CD4-positive, alpha-beta T cell treated with Interleukin-10 for 1 hour (primary cell): ENCODE results near the gene CCDC57.
A peak's percentile ranks its signal among the peaks of the same experiment; 100 is the strongest.
"Not testable (repeated sequence)": the region's sequence is repeated elsewhere in the genome, so short reads cannot be mapped to it uniquely, and the experiment has no call there.

Source experiments
- DNase-seq: peaks from one replicate; pipeline ENCODE4 v3.0.0-alpha.2; 2020

Gene CCDC57

DNA sequence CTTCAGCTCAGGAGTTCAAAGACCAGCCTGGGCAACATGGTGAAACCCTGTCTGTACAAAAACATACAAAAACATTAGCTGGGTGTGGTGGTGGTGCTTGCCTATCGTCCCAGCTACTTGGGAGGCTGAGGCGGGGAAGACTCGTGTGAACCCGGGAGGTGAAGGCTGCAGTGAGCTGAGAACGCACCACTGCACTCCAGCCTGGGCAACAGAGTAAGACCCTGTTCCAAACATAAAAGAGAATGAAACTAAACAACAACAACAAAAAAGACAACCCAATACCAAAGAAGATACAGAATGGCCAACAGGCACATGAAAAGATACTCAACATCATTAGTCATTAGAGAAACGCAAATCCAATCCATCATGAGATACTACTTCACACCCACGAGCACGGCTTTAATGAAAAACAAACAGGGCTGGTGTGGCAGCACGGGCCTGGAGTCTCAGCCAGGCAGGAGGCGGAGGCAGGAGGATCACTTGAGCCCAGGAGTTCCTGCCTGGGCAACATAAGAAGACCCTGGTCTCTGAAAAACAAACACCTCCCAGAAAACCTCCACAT, 8.8 kb upstream of the CCDC57 start:
- no peak for DNase-seq

DNA sequence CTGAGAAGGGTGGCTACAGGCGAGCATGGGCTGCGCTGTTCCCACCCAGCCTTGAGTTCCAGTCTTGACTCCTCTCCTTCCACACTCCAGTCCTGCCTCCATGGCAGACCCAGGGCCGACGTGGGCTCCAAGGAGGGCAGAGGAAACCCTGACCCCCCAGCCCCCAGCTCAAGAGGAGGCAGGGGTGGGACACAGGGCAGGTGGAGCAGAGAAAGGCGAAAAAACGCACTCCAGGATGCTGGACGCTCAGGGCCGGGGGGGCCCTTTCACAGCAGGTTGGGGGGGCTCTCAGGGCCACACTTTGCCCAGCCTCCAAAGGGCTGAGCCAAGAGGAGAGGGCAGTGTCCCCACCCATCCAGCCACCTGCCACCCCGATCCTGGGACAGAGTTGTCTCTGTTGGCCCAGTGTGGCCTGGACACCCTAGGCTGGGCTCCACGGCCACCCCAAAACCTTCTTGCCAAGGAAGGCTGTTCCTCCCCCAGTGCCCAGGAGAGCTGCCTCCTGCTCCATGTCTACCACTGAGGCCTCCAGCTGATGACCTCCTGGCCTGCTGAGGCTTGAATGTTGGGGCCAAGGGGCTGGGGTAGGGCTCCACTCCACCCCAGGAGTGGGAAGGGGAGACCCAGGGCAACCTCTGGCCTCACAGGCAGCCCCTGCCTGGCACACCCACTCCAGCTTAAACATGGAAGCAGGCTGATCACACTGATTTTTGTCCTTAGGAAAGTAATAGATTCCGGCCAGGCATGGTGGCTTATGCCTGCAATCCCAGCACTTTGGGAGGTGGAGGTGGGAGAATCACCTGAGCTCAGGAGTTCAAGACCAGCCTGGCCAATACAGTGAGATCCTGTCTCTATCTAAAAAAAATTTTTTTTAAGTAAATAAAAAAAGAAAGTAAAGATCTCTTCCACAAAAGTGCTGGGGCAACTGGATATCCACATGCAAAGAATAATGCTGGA, 7.4 kb upstream of the CCDC57 start:
- DNase-seq: no peak

DNA sequence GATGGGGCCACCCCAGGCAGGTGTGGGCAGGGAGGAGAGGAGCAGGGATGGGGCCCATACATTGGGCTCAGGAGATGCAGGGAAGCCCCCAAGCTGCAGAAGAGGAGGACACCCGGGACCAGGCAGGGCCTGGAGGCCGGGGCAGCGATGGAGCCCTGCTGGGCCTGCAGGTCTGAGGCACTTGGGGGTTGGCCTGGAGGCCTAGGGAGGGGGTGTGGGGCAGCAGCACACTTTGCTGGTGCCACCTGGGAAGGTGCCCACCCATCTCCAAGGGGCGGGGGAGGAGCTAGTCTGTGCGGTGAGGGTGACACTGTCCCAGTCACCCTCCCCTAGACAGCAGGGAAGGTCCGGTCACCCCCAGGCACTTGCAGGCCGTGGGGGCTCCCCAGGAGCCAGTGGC, 6.4 kb upstream of the CCDC57 start:
- no peak for DNase-seq

DNA sequence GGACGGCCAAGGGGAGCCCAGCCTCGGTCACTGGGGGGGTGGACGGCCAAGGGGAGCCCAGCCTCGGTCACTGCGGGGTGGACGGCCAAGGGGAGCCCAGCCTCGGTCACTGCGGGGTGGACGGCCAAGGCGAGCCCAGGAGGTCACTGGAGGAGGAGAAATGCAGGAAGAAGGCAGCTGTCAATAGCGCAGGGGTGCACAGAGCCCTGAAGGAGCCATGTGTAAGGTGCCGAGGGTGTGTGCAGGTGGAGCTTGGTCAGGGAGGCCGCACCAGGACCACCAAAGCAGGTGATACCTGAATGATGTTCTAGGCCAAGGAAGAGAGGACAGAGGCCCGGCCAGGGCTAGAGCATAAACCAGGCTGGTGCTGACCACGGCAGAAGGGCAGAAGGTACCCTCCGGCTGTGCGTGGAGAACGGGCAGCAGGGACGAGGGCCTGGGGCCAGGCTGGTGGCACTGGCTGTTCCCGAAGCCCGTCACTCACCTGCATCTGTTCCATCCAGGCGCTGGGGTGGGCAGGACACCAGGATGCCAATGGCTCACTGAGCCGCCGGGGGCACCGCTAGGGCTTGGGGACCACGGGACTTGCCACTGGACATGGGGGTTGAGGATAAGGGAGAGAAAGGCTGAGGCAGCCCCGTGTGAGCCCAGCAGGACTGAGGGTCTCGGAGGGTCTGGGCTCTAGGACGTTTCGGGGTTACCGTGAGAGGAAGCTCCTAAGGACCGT, 5.9 kb upstream of the CCDC57 start:
- no peak for DNase-seq

DNA sequence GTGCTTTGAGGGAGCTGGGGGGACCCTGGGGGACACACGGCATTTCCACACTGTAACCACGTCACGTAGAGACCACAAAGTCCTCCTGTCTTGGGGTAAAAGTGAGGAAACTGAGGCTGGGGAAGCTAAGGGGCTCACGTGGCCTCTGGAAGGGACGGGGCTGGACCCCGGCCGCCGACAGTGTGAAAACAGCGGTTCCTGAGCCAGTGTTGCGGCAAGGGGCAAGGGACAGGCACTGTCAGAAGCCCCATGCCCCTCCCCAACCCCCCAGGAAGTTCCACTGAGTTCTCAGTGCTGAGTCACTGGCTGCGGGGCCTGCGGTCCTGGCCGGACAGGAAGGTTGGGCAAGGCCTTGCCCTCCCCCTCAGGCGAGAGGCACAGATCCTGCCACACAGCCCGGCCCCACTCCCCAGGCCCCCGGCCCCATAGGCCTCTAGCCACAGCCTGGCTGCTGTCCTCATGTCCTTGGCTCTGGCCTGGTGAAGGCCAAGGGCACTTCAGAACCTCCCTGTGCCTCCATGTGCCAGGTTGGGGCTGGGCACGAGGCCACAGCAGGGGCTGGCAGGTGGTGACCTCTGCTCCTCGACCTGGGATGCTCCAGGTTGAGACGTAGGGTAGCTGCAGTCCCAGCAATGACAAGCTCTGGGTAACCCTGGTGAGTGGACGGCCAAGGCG, 5.0 kb upstream of the CCDC57 start:
- DNase-seq: no peak

DNA sequence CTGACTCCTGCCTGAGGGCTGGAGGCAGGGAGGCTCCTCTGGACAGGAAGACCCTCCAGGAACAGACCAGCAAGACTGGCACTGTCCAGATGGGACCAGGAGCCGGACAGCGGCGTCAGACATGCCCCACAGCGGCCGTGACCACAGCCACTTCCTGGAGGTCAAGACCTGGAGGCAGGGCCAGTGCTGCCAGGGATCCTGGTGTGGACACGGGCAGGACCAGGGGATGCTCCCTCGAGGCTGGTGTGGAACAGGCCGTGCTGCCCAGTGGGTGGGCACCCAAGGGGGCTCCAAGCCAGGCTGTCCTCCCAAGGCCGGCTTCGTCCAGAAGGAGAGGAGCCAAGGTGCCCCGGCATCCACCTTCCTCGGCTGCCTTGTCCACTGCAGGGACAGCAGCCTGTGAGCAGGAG, 4.5 kb upstream of the CCDC57 start:
- DNase-seq: no peak

DNA sequence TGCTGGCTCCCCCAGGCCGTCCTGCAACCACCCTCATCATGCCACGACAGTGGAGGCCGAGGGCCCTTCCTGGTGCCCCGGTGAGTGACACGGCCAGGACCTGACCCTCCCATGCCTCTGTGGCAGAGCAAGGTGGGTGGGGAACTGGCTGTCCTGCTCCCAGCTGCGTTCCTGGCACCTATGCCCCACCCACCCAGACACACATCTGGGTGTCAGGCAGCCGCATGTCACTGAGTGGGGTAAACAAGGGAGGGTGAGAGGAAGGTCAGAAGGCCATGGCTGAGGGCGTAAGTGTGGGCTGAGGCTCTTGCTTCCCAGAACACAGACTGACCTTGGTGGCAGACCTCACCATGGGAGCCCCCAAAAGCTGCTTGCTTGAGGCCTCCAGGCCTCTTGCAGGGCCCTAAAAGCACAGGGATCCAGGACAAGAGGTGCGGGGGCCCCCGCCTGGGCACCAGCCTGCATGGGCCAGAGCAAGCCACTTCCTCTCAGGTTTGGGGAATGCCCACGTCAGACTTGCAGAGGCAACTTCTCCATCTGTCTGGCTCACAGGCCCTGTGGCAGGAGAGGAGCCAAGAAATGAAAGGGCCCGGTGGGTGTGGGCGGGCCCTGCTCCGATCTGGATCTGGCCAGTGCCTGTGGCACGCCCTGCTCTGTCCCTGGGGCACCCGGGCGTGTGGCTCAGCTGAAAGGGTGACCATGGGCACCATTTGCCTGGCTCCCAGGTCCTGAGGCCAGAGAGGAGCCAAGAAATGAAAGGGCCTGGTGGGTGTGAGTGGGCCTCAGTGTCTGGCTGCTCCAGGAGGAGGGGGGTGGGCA, 3.9 kb upstream of the CCDC57 start:
- peak; percentile 70 for DNase-seq

DNA sequence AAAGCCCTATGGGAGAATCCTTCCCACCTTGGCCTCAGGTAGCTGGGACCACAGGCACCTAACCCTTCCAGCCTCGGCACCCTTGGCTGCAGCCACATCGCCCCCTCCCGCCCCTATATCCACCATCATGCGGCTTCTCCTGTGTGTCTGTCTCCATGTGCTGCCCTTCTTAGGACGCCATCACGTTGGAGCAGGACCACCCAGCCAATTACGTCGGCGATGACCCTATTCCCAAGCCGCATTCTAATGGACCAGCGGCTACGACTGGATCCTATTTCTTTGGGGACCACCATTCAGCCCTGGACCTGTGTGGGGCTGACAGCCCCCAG, 3.3 kb upstream of the CCDC57 start:
- no peak for DNase-seq

DNA sequence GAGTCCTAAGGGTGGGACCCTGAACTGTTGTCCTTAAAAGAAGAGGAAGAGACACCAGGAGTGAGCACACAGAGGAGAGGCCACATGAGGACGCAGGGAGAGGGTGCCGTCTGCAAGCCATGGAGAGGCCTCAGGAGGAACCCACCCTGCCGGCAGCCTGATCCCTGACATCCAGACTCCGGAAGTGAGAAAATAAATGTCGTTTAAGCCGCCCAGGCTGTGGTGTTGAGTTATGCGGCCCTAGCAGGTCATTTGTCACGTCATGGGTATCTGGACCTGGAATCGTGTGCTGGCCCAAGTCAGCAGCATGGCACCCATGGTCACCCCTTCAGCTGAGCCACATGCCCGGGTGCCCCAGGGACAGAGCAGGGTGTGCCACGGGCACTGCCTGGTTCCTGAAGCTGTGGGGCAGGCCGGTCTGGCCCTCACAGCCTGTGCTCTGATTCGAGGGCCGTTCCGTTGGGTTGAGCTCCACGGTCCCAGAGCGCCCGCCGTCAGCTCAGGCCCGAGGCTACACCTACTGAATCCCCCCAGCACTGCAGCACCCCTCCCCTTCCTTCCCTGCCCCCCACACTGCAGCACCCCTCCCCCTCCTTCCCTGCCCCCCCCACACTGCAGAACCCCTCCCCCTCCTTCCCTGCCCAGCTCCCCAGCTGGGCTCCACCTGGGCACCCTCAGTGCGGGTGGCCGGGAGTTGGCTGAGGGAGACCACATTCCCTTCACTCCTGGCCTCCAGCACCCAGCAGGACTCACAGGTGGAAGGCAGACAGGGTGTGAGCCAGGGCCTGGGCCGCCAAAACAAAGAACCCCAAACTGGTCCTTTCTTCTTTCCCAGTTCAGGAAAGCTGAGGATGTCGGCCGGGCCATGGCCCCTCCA, 2.7 kb upstream of the CCDC57 start:
- no peak for DNase-seq

DNA sequence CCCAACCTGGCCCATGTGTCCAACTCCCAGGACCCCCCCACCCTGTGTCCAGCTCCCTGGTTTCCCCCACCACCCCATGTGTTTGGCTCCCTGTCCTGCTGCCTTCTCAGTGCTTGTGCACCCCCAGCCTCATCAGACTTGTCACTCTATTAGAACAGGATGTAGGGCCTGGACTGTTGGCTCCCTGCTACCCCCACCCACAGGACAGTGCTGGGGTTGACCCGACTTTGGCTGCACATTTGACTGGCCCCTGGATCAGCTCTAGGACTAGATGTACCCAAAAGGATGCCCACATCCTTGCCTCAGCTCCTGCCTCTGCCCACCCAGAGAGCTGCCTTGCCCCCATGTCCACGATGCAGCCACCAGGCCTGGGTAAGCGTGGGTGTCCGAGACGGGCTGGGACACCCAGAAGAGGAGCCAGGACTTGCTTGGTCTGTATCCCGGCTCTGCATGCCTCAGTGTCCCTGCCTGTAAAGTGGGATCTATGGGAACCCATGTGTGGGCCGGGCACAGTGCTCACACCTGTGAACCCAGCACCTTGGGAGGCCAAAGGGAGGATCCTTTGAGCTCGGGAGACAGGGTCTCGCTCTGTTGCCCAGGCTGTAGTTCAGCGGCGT, 1.5 kb upstream of the CCDC57 start:
- DNase-seq: no peak

DNA sequence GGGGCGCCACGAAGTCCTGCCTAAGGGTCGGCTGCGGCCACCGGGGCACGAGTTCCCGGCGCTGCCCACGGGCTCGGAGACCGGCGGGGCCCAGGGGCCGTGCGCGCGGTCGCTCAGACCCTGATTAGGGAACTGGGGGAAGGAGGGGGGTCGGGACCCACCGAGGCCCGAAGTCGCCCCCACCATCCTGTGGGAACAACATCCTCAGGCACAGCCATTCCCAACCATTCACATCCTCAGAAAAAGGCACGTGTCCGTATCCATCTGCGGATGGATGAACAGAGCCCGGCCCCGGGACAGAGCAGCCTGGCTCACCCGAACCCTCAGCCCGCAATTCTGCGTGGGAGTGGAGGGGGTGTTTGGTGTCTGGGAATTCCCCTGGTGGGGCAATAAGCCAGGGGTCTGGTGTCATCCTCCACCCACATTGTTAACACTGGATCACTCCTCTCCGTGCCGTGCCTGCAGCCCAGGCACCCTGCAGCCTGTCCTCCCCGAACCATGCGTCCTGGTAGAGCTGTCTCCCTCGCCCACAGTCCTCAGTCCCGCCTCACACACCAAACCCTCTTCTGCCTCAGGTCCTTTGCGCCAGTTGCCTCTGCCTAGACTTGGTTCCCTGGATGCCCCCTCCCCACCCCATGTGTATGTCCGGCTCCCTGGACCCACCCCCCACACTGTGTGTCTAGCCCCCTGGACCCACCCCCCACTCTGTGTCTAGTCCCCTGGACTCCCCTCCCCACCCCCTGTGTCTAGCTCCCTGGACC, 789 bp upstream of the CCDC57 start:
- peak; percentile 75 for DNase-seq

DNA sequence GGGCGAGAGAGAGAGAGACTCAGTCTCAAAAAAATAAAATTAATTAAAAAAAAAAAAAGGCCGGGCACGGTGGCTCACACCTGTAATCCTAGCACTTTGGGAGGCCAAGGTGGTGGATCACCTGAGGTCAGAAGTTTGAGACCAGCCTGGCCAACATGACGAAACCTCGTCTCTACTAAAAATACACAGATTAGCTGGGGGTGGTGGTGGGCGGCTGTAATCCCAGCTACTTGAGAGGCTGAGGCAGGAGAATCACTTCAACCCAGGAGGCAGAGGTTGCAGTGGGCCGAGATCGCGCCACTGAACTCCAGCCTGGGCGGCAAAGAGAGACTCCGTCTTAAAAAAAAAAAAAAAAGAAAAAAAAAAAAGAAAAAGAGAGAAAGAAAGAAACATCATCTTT, 2.0 kb downstream of the CCDC57 start:
- not testable (repeated sequence) for DNase-seq

DNA sequence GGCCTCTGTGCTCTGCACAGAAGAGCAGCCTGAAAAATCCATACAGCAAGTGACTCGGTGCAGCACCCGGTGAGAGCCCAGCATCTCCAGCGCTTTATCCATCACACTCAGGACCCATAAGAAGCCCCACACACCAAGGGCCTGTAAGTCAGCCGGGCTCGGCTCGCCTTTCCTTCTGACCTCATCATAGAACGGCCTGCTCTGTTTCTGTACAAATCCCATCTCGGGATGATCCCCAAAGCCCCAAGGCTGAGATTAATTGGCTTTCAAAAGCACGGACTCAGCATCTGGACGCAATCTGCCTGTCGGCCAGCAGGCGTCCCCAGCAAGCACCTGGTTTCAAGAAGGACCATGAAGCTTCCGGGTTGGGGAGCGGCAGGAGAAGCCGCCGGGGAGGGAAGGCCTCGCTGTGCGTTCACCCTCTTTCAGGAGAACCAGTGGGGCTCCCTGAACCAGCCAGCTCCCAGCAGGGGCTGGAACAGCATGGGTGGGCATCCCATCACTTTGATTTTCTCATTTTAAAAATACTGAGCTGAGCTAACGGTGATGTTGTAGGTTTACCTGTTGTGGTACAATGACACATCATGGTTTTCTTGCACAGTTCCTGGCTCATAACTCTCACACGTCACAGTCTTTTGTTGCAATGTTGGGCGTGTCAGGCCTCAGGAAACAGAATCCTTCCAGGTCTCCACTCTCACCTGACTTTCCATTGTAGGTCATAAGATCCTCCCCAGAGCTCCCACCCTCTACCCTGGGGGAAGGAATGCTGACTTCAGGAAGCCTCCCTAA, 6.7 kb downstream of the CCDC57 start:
- peak; percentile 86 for DNase-seq

DNA sequence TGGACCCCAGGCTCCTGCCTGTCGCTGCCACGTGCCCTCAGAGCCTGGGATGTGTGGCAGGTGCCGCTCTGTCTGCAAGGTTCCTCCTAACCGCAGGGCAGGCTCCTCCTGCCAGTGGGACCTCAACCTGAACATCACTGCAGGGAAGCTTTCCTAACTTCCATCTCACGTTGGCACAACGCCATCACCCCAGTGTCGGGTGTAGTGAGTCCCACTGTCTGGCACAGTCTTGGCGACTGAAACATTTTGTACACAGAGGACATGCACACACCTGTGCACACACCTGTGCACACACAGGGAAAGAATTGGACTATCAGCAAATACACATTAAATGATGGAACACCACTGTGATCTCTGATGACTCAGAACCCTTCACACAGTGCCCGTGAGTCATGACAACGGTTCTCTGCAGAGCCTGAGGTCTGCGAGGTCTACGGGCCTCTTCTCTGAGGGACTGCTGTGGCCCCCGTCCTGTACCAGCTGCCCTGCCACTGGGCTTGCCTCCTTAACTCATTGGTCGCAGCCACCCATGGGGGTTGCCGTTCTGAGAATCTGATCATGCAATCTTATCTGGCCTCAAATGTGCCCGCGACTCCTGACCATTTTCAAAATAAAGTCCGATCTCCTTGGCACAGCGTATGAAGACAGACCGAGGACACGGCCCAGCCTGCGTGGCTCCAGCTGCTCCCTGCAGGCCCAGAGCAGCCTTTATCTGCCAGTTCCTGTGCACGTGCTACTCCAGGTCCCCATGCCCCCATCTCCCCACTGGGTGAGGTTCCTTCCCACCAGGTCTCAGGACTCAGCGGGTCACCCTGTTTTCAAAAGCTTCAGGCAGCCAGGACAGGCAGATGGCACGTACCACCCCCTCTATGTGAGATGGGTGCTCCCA, 7.6 kb downstream of the CCDC57 start:
- no peak for DNase-seq

DNA sequence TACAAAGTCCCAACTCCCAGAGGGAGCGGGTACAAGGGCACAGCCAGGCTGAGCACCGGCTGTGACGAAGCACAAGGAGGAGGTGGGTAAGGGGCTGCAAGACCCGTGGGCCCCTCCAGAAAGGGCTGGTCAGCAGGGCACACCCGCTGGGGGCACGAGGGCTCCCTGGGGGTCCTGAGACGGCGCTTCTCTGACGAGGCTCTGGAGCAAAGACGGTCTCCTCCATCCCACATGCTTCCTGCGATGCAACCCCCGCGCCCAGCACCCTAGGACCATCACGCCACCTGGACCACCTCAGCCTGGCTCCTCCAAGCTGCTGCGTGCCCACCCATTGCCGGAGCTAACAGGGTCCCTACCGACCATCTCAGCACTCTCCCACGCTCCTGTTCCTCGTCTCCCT, 8.7 kb downstream of the CCDC57 start:
- no peak for DNase-seq

DNA sequence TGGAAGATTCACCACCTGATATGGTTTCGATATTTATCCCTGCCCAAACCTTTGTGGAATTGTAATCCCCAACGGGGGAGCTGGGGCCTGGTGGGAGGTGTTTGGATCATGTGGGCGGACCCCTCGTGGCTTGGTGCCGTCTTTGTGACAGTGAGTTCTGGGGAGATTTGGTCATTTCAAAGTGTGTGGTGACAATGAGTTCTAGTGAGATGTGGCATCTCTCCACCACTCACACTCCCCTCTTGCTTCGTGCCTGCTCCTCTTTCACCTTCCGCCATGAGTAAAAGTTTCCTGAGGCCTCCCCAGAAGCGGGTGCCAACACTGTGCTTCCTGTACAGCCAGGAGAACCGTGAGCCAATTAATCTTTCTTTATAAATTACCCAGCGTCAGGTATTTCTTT, 9.7 kb downstream of the CCDC57 start:
- DNase-seq: no peak

DNA sequence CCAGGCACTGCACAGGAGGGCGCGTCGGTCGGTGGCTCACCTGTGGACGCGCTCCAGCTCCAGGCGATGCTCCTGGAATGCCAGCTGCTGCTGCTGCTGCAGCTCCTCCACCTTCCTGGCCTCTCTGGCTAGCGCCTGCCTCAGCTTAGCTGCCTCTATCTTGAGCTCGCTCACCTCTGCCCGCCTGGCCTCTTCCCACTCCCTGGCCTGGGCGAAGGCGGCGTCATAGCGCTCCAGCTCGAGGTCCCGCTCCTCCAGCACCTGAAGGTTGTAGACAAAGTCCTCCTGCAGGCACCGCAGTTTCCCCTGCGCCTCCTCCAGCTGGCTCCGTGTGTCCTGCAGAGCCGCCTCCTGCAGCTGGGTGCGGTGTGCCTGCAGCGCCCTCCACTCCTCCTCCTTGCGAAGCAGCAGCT, 11.1 kb downstream of the CCDC57 start:
- no peak for DNase-seq
